ENCODE measurements around the gene HMBS.
A peak's percentile ranks its signal among the peaks of the same experiment; 100 is the strongest.

The HMBS gene

DNA sequence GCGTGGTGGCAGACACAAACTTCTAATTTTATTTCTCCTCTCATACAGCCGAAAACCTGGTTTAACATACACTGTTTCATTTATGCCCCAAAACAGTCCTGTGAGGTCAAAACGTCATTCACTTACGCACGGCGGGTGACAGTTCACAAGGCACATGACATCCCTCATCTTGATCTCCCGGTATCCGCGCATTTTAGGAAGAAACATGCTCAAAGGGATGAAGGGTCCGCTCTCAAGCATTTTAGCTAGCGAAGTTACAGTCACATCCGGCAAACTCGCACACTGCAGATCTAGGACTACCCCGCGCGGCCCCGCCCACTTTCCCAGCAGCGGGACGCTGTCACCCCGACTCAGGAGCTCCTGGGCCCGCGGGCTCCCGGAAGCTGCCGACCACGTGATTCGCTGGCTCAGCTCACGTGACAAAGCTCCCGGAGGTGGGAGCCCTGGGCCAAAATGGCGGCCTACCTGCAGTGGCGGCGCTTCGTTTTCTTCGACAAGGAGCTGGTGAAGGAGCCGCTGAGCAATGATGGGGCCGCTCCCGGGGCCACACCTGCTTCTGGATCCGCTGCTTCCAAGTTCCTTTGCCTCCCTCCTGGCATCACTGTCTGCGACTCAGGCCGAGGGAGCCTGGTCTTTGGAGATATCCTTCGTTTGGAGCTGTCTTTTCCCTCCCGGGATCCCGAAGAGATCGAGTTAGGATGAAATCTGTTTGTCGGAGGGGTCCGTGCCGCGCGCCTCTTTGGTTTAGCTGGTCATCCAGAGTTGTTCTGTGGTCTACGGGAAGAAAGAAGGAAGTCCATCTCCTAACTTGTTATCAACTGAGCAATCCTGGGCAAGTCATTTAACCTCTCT is 17.1 kb upstream of the HMBS start, which contains the start of gene VPS11:
TSS of gene VPS11 (plus strand) at position 448 of the 852 bp plus-strand sequence. CDS start at position 454, 6 bp downstream.
- peak; percentile 95 for DNase-seq (ENCODE audit: low read depth)

DNA sequence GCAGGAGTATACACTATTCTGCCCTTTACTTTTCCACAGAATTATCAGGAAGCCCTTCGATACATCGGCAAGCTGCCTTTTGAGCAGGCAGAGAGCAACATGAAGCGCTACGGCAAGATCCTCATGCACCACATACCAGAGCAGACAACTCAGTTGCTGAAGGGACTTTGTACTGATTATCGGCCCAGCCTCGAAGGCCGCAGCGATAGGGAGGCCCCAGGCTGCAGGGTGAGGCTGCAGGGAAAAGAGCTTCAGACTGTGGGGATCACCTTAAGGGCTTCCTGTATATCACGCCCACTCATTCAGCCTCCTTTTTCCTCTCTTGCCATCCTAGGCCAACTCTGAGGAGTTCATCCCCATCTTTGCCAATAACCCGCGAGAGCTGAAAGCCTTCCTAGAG is 6.8 kb upstream of the HMBS start:
- DNase-seq (ENCODE audit: low read depth) = no peak

DNA sequence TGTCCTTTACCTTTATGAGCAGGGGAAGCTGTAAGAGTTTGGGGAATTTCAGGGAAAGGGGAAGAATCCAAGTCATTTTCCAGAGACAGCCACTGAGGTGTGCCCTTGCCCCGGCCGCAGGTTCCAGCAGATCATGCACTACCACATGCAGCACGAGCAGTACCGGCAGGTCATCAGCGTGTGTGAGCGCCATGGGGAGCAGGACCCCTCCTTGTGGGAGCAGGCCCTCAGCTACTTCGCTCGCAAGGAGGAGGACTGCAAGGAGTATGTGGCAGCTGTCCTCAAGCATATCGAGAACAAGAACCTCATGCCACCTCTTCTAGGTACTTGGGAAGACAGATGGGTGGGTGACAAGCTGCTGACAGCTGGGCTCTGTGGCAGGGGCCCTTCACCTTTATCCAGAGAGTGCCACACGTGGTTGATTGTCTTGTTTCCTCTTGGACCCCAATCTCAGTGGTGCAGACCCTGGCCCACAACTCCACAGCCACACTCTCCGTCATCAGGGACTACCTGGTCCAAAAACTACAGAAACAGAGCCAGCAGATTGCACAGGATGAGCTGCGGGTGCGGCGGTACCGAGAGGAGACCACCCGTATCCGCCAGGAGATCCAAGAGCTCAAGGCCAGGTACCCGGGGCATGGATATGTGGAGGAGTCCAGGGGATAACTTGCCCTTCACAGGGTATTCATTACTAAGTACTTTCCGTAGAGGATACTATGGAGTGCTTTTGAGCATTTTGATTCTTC is 5.8 kb upstream of the HMBS start:
- no peak for DNase-seq (ENCODE audit: low read depth)

DNA sequence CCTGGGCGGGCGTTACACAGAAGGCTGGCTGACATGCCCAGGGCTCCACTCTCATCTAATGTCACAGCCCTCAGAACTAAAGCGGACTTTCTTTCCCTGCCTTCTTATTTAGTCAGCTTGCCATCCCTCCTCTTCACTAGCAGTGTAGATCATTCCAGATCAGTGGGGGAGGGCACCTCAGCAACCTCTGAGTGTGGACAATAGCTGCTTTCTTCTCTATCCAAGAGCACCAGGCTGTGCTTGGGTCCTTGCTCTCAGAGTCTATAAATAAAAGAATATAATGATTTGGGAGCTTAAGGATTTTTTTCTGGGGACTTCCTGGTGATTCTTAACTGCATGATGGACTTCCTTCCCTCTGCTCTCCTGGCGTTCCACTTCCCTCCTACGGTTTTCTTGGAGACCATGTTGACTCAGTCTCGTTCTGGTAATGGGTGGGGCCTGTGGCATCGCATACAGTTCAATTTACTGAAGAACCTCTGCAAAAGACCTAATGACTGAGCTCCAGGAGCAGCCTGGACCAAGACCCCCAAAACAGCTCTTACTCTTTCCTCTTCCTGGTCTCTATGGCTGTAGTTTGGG is 2.9 kb upstream of the HMBS start:
- DNase-seq (ENCODE audit: low read depth) = no peak

DNA sequence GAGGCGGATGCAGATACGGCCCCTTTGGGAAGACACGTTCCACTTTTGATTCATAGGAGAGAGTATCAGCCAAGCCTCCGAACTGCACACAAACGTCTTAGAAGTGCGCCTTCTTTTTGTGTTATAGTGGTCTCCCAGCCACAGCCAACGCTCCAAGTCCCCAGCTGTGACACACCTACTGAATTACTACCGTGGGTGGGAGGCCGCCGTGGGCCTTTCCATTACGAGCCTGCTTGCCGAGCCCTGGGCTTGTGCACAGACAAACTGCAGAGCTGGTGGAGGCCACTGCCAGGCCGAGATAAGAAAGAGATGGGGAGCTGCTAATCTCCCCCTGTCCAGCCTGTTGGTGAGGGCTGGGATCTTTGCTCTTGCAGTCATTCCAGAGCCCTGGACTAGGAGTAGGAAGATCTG is 761 bp downstream of the HMBS start:
- no peak for DNase-seq (ENCODE audit: low read depth)

DNA sequence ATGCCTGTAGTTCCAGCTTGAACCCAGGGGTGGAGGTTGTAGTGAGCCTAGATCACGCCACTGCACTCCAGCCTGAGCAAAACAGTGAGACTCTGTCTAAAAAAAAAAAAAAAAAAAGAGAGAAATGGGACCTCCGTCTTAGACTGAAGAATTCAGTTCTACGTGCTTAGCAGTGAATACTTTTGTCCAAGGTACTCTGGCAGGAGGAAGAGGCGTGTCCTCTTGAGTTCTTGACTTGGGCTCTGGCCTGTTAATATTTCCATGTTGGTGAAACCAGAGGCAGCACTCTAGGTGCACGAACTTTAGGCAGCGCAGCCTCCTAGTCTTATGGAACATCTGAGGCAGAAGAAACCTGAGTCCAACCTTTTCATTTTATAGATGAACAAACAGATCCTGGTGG is 2.4 kb downstream of the HMBS start:
- DNase-seq (ENCODE audit: low read depth) = no peak

DNA sequence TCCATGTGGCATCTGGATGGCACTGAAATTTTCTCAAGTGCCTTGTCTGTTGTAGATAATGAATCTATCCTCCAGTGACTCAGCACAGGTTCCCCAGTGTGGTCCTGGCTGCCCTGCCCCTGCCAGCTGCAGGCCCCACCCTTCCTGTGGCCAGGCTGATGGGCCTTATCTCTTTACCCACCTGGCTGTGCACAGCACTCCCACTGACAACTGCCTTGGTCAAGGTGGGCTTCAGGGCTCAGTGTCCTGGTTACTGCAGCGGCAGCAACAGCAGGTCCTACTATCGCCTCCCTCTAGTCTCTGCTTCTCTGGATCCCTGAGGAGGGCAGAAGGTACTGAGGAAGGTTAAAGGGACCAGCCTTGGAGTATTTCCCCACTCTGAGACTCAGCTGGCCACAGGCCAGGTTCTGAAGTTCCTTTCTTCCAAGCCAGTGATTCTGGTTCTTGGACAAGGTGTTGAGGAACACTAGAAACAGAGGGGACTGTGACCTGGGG is 3.1 kb downstream of the HMBS start:
- DNase-seq (ENCODE audit: low read depth) = no peak

DNA sequence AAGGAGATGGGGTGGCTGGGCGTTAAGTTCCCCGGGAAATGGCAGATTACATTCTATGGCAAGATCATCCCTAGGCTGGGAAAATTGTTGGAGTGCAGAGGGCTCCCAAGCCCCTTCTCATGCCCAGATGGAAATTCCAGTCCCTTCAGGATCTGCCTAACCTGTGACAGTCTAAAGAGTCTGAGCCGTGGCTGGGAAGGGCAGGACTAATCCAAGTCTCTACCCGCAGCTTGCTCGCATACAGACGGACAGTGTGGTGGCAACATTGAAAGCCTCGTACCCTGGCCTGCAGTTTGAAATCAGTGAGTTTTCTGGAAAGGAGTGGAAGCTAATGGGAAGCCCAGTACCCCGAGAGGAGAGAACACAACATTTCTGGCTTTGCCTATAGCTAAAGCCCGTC is 3.7 kb downstream of the HMBS start:
- no peak for DNase-seq (ENCODE audit: low read depth)

DNA sequence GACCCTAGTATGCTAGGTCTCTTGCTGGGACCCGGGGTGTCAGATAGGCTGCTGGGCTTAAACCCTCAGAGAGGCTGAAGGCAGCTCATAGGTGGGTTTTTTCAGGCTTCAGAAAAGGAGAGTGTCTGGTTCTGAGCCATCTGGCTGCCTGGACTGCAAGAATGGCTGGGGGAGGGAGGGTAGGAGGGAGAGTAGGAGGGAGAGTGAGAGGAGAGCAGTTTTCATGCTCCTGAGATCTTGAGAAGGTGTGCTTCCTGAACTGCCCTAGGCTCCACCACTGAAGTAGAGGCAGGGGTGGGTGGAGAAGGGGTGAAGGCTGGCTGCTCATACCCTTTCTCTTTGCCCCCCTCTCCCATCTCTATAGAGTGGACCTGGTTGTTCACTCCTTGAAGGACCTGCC is 4.6 kb downstream of the HMBS start:
- no peak for DNase-seq (ENCODE audit: low read depth)

DNA sequence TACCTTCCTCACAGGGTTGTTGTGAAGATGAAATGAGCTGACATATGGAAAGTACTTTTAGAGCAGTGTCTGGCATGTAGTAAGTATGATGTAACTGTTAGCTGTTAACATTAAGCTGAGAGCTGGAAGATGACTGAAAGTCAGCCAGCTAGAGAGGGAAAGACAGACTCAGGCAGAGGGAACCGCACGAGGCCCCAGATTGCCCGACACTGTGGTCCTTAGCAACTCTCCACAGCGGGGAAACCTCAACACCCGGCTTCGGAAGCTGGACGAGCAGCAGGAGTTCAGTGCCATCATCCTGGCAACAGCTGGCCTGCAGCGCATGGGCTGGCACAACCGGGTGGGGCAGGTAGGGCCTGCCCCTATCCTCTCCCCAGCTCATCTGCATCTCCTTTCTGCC is 6.5 kb downstream of the HMBS start:
- no peak for DNase-seq (ENCODE audit: low read depth)

DNA sequence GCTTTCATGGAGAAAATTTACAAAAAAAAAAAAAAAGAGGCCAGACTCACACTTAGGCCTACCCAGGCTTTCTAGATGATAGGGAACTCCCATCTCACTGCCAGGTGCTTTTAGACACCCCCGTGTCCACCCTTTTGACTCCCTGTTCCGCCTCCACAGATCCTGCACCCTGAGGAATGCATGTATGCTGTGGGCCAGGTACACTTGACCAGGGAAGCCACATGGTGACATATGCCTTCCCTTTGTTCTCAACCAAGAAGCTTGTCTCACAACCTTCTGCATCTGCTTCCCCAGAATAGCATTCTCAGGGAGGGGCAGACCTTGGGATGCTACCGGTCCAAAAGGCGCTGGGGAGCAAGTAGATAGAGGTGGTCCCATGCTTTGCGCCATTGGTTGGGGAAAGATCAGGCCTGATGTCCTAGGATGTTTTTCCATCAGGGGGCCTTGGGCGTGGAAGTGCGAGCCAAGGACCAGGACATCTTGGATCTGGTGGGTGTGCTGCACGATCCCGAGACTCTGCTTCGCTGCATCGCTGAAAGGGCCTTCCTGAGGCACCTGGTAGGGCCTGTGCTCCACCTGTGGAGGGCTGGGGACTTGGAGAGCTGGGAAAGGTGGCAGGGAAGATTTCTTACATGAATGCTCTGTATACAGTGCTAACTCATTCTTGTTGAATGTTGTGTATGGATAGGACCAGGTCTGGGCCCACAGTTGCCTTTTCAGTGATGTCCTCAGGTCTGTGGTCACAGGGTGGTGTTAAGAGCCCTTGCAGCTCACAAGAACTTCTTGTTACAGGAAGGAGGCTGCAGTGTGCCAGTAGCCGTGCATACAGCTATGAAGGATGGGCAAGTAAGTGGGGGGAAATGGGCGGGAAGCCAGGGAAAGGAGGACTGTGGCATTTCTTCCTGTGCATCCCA is 7.5 kb downstream of the HMBS start:
- no peak for DNase-seq (ENCODE audit: low read depth)

DNA sequence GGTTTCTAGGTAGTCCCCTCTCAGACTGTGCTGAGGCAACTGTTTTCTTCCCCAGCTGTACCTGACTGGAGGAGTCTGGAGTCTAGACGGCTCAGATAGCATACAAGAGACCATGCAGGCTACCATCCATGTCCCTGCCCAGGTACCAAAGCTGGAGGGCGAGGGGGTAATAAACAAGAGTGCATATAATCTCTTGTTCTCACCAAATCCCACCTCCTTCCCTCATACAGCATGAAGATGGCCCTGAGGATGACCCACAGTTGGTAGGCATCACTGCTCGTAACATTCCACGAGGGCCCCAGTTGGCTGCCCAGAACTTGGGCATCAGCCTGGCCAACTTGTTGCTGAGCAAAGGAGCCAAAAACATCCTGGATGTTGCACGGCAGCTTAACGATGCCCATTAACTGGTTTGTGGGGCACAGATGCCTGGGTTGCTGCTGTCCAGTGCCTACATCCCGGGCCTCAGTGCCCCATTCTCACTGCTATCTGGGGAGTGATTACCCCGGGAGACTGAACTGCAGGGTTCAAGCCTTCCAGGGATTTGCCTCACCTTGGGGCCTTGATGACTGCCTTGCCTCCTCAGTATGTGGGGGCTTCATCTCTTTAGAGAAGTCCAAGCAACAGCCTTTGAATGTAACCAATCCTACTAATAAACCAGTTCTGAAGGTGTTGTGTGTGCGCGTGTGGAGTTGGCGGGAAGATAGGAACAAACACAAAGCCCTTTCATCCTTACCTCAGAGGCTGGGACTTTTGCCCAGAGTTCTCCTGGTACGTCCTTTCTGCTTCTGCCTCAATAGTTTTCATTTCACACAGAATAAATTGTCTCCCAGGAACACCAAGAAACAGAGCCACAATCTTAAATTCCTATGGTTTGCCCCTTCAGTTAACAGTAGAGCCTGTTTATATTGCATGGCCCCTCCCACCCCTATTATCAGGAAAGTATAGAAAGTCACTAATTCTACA is 8.5 kb downstream of the HMBS start:
- no peak for DNase-seq (ENCODE audit: low read depth)

DNA sequence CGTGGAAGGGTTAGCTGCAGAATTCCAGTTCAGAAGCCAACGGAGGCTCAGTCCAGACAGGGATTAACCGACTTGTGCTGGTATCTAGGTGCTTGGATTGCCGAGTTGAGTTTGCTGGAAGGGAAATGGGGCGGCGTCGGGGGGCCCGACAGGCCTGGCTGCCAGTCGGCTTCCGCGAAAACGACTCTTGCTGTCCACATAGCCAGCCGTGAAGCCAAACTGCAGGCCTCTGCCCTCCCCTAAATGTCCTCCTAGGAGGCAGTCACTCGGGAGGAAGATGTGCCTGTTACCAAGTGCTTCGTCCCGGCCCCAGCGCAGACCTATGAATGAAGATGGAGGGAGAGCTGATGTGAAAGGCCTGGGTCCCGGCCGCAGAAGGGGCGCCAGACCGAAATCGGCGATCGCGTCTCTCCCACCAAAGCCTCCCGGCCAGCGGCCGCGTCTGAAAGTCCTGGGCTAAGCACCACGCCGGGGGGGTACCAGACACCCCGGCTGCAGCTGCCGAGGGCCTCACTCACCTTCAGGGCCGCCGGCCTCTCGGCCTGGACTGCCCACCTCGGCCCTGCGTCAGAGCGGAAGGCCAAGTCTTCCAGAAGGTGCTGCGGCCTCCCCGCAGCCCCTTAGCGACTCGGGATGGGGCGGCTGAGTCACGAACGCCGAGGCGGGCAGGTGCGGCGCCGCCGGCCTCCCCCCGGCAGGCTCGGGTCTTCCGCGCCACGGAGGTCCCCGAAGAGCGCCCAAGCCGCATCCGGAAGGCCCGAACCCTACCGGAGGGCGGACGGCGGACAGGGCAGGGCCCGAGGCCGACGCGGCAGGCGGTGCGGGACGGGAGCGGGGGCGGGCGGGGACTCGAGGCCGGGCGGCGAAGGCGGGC is 9.5 kb downstream of the HMBS start:
- DNase-seq (ENCODE audit: low read depth) = peak; percentile 49

DNA sequence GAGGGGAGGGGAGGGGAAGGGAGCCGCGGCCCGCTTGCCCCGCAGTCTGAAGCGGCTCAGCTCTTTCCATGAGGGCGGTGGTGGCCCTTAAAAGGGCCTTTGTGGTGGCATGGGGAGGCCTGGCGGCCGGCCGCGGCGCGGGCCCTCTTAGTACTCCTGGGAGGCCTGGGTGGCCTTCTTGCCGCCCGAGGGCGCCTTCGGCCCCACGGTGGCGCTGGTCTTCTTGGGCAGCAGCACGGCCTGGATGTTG is 10.1 kb downstream of the HMBS start:
- peak; percentile 90 for DNase-seq (ENCODE audit: low read depth)

DNA sequence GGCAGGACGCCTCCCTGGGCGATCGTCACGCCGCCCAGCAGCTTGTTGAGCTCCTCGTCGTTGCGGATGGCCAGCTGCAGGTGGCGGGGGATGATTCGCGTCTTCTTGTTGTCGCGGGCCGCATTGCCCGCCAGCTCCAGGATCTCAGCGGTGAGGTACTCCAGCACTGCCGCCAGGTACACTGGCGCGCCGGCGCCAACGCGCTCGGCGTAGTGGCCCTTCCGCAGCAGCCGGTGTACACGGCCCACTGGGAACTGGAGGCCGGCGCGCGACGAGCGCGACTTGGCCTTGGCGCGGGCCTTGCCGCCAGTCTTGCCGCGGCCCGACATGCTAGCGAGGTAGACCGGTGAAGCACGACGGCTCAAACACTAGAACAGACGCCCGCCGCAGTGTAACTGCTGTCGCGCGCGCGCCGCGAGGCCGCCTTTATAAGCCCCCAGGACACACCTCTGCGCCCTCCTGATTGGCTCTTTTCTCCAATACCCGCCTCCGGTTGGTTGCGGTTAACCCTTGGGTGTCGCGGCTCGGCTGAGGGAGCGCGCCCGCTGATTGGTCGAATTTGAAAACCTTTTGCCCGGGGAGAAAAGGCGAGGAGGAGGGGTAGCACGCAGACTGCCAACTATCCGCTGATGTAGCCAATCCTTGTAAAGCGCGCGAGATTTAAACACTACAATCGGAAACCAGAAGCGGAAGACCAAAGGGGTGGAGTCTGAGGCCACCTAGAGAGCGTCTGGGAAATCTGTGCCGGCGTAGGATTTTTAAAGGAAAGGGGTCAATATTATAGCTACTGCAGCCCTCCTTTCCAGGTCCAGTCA is 10.6 kb downstream of the HMBS start:
- DNase-seq (ENCODE audit: low read depth) = peak; percentile 99

DNA sequence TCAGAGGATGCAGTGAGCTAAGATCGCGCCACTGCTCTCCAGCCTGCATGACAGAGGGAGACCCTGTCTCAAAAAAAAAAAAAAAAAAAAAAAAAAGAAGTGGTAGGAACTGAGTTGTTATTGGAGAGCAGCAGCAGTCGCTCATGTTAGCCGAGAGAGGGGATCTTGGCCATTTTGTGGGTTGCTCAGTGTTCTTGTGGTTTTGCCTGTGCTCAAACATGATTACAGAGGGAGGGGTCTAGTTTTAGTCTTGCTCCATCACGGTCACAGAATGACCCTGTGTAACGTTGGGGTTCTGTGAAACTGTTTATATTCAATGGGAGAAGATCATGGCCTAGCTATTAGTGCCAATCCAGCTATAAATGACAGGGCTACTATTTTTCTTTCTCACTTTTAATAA is 15.0 kb downstream of the HMBS start:
- no peak for DNase-seq (ENCODE audit: low read depth)

DNA sequence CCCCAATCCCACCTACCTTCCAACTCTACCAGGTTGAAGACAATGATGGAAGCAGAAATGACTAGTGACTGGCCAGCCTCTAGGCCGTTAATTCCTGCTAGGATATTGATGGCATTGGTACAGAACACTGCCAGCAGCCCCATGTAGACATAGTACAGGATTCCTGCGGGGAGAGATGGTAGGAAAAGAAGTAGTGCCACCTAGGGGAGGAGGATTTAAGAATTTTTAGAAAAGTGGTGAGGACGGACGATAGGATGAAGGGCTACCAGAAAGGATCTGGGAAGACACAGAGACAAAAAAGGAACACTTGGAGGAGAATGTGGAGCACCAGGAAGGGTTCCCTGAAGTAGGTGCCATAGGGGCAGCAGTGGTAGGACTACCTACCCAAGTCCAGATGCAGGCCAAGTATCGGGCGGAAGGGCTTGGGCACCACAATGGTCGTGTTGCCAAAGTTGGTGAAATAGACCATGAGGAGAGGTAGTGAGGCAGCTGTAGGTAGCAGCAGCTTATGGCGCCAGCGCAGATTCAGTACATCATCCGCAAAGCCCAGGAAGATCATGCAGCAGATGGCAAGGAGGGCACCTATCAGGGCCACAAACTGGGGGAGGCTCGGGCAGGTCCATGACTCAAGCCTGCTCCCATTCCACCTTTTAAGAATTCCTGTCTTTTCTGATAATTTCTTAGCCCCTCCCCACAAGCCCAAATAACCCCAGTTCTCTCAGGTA is 15.7 kb downstream of the HMBS start:
- peak; percentile 61 for DNase-seq (ENCODE audit: low read depth)

All from fibroblast of gingiva (primary cell).